GM19395 (cell line): Measurements from ENCODE around the gene CBX7.

Source experiments
- ATAC-seq: cut with Tn5 transposase; IDR thresholded peaks from one replicate; pipeline ENCODE4 v1.9.1; 2021; ENCODE audit warnings: mild to moderate bottlenecking, moderate library complexity; ENCODE audit not compliant: unreplicated experiment

Gene CBX7

DNA sequence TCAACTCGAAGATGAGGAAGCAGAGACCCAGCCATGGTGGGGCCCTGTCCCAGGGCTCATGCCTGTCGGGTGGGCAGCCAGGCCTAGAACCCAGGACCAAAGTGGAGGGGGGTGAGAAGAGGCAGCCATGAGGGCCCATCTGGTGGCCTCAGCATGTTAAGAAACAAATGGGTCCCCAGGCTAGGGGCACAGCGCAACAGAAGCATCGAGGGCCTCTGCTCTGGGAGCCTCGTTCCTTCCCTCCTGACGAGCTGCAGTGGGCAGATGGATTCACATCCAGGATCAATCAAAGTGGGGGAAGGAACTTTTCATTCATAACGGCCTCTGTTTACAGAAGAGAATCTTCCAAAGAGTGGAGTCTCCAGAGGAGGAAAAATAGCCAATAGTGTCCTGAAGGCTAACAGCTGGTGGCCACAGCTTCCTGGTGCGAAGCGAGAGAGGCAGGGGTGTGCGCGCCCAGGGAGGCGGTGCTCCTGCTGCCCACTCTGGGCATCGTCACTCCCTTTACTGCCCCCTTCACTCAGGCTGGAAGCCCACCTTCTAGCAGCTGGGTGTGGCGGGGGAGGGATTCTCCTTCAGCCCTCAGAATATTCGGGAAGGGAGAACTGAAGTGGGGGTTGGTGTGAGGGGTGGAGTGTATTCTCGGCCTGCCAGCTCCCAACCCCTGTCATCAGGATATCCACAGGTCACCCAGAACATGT lies 4.3 kb downstream of the CBX7 start:
- no peak for ATAC-seq

DNA sequence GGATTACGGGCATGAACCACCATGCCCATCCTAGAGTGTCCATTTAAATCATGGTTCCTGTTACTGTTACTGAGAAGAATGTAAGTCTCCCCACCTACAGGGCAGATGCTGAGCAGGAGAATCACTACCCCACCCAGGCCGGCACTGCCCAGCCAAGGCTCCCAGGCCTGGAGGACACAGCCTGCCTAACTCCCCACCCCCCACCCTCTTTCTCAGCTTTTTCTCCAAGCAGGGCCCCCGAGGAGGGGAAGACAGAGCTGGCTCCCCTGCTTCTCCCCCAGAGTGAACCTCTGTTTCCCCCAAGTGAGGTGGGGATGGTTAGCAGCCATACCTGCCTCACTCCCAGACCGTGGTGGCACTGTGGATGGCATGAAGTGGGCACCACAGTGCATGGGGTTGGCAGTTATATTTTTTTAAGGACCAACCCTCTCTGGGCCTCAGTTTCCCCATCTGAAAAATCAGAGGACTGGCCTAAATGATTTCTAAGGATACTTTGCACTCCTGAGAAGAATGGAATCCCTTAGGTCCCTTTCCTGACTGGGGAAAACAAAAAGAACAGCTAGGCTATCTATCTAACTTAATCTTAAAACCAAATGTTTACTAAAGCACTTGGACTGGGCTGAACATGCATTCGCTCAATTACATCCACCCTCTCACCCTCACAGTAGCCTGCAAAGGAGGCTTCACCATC lies 5.0 kb downstream of the CBX7 start:
- ATAC-seq: no peak

DNA sequence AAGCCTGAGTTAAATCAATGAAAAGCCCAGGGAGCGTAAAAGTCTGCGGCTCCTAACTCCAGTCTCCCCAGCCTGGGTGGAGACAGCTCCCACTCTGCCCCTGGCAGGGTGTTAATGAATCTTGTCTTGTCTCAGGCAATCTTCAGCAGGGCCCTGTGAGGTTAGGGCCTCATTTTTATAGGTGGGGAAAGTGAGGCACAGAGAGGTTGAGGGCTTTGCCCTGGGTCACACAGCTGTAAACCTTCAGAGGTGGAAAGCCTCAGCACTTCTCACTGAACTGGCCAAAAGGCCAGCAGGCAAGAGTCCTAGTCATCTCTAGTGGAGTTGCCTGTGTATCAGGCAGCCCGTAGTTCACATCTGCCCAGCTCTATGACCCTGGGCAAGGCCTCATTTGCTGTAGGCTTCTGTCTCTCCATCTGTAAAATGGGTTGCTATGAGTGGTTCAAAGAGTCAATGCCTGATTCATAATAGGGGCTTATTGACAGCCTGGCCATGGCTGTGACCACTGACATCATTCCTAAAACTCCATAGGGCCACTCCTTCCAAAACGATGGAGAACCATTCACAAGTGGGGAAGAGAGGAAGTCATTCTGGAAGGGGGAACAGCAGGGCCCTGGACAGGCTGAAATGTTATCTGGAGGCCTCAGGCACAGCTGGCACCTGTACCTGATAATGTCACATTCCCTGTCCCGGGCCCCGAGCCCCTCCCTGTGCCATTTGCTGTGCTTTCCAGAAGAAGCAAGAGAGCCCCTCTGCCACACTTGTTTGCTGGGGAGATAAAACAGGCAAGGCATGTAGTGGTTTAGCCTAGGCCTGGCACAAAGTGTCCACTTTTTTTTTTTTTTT lies 6.0 kb downstream of the CBX7 start:
- no peak for ATAC-seq

DNA sequence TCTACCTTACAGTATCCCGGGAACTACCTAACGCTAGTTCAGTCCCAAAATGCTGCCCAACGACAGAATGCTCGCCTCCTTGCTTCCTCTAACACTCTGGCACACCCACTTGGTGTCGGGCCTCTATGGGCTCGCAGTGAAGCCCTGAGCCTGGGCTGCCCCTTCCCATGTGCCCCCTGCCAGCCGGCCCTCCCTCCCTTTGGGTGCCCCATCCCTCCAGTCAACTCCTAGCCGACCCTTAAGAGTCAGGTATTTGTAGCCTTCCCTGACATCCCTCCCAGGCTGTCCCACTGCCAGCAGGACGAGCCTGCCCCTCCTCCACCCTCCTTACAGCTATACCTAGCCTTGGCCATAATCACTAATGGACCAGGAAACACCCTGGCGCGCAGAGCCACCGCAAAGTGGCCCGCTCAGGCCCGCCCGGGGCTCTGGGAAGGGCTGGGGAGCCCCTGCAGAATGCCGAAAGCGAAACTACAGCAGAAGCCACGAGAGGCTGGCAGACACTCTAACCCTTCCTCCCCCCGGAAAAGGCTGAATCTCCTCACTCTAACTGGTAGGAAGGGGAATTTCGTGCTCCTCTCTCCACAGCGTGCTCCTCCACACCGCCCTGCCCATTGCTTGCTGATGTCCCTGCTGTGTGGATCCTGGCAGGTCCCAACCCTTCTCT lies 8.2 kb downstream of the CBX7 start:
- peak; percentile 46 for ATAC-seq

DNA sequence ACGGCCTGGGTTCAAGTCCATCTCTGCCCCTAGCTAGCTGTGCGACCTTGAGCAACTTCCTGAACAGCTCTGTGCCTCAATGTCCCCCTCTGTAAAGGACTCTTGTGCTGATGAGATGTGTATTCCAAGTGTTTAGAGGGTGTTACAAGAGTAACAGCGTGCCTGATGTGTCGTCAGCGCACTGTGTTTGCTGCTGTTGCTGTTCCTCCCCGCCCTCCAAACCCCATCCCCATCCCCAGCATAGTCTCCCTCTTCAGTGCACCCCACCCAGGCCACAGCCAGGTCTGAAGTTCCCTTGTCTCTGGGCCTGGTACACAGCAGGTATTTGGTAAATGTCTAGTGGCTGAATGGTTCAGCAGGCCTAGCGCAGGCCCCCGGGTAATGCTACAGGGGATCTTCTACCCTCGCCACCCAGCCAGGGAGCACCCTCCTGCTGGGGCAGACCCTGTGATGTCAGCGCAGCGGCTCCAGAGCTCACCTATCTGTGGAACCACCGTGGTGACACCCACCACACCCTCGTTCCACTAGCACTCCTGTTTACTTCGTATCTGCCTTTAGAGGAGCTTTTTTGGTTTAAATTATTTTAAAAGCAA lies 10.3 kb downstream of the CBX7 start:
- ATAC-seq: no peak

DNA sequence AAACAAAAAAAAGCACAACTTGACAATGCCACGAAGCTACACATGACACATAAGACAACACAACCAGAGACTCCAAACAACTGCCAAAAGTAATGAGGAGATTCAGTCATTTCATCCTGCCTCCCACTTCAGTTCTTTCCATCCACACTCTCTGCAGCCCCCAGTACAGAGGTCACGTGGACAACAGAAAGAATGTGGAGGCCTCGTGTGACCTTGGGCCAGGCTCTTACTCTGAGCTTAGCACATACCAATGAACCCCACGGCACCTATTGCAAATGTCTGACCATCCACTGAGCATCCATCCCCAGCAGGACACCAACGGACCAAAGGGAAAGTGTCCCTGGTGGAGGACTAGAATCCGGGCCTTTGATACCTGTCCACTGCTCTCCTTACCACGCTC lies 12.5 kb downstream of the CBX7 start:
- ATAC-seq: no peak

DNA sequence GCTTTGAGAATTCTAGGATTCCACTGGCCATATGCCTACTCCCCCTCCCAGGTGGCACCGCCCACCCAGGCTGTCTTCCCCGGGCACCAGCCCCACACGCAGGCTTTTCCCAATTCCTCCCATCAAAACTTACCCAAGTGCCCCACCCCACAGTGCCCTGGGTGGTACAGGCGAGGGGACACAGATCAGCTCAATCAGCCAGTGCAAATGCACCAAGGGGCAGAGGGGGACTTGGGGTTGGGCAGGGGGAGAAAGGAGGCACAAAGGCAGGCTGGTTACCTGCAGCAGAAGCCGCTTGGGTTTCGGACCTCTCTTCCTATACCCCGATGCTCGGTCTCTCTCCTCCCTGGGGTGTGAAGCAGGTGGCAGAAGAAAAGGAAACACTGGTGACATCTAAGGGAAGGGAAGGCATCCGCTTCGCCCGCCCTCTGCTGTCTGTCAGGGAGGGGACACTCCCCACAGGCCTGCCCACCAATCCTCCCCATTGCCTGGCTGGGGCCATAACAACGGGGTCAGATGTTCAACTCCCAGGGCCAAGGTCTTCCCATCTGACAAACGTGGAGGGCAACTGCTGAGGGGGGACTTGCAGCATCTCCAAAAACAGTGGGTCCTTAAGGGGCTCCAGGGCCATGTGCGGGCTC lies 14.0 kb downstream of the CBX7 start:
- ATAC-seq: no peak

DNA sequence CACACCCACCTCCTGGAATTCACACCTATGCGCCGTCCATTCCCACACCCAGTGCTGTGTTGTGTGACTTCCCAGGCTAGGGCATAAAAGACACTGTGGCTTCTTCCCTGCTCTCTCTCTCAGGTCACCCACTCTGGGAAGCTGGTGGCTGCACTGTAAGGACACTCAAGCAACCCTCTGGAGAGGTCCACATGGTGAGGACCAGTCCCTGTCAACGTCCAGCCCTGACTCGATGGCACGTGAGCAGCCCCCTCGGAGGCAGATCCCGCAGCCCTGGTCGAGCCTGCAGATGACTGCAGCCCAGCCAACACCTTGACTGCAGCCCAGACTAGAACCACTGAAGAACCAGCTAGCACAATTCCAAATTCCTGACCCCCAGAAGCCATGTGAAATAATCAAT lies 16.2 kb downstream of the CBX7 start:
- no peak for ATAC-seq

DNA sequence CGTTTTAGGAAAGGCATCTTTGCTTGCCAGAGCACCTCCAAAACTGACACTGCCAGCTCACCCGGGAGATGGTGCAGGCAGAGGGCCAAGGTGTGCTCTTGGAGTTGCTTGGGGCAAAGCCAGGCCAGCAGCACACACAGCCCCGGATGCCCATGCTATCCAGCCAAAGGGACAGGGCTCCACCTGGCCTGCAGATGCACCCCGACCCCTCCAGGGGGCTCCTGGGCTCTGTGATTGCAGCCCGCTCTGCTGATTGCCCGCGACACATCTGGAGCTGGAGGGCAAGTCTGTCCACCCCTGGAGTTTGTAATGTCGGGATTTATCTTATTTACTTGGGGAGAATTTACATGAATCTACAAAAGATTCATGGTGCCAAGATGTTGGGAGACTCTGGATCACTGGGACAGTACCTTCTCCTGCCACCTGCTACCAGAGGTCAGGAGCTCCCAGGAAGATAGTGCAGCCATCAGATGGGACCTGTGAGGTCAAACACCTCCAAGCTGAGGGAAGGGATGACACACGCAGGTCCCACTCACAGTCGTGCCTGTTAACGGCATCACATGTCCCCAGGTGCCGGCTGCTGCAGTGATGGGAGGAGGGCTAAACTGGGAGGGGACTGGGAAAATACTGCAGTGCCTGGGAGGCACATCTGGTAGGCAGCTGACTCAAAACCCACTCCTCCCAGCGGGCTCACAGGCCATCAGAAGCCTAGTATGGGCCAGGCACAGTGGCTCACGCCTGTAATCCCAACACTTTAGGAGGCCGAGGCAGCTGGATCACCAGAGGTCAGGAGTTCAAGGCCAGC lies 17.2 kb downstream of the CBX7 start:
- no peak for ATAC-seq

DNA sequence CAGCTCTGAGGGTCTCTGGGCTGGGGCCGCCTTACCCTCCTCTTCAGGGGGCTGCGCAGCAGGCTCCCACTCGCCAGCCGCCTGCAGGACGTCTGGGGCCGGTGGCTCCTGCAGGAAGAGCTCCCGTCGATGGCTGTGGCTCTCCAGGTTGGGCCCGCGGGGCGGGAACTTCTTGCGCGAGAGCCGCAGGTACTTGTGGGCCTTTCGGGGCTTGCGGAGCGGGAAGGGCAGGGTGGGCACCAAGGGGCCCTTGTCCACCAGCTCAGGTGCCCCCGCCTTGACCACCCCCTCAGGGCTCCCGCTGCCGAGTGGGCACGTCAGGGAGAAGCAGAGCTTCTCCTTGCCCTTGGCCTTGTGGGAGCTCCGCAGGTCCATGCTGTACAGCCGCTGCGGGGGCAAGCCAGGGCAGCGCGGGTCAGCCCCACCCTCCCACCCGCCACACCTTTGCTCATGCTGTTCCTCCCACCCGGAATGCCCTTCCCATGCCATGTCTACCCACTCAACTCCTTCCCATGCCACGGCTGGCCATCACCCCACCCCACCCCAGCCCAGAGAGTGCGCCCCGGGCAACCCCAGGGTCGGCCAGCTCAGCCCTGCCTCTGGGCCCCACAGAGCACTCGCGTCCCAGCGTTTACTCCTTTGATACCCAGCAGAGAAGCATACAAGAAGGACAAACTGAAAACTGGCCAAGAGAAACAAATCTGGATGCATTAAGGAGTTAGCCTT lies 18.0 kb downstream of the CBX7 start:
- ATAC-seq: no peak

DNA sequence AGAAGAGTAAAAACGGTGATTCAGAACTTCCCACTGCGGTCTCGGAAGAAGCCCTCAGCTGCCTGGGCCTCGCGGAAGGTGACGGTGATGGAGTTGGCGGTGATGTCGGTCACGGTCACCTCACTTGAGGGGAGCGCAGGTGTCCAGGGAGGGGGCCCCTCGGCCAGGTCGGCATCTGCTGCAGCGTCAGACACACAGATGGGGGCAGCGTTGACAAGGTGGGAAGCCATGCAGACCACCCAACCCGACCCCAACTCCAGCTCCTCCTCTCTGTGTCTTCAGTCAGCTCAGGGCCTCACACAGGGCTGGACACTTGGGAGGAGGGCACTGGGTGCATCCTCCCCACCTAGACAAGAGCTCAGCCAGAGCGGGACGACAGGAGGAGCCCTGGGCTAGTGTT lies 18.6 kb downstream of the CBX7 start:
- ATAC-seq: no peak

DNA sequence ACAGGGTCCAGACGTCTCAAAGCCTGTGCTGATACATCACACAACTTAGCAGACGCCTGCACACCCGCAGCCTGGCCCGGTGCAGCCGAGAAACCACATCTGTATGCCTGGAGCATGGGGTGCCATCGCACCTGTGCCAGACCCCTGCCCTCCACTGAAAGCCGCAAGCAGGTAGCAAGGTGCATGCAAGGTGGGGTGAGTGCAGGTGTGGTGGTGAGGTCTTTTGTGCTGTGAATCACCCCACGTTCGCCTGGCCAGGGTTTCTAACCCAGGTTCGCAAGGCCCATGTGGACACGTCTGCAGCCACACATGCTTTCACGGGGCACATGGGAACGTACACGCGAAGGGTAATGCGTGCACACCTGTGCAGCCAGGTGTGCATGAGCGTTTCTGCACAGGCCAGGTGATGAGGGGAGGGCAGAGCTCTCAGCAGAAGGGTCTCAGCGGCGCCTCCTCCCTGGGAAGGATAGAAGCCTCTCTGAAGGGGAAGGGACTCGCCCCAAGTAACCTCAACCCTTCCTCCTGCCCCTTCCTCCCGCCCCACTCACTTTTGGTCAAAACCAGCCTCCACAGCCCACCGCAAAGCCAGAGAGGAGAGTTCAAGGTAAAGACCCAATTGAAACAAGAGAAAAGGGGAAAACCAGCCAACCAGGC lies 19.5 kb downstream of the CBX7 start:
- ATAC-seq: no peak

DNA sequence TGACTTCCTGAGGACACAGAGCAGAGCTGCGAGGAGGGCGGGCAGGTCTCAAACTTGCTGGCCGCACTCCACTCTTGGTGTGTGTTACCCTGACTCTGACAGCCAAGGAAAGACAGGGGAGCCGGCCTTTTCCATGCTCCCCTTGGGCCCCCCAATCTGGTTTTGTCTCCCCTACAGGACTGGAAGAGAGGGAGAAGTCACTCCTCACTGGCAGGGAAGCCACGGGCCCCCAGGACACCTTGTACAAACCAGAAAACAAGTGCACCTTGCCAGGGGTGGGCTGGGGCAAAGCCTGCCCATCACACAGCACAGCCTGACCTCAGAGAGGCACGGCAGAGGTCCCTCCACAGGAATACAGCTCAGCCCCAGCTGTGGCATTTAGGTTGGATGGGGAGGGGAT lies 20.2 kb downstream of the CBX7 start:
- no peak for ATAC-seq

DNA sequence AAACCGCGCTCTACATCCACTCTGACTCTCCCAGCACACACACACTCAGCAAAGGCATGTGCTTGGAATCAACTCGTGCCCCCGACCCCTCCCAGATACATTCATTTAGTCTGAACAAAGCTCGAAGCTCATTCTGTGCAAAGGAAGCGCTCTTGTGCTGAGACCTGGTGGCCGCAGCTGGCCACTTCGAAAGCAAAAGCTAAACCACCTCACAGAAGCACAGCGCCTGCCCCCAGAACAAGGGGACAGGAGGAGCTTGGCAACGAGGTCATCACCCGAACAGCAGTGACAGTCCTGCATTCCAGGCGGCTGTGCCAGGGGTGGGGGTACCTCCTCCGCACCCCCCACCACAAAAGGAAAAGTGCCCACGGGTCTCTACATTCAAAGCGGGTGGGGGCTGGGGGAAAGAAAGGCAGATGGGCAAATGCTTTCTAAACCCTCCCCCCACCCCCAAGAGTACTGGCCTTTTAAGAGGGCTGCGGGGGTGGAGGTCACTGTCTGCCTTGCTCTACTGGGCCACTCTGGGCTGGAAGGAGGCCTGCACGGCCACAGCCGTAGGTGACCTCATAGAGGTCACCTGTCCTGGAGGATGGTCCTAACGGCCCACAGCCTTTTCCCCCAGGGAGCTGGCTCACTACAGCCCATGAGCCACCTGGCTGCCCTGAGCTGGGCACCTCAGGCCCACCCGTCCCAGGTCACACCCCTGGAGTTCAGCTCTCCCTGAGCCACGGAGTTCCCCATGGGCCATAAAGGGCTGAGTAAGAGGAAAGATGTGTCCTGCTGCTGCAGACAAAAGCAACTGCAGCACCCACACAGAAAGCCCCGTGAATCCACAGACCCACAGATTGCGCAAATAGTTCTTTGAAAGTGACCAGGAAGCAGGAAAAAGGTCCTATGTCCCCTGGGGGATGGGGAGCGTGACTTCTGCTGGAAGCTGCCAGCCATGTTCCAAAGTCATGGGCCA lies 21.3 kb downstream of the CBX7 start:
- ATAC-seq: no peak

DNA sequence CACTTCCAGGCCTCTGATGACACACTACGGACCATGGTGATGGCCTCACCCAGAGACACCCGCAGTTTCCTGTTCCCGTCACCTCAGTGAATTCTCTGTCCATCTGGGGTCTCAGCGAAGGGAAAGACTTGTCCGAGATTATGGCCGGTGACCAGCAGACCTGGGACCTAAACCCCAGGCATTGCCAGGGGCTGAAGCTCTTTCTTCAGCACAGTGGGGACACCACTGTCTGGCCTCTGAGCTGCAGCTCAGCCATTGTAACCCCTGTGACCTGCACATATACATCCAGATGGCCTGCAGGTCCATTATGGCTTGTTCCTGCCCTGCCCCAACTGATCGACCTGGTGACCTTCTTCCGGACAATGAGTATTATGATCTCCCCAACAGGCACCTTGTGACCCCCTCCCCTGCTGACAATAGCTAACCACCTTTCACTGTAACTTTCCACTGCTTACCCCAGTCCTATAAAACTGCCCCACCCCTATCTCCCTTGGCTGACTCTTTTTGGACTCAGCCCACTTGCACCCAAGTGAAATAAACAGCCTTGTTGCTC lies 22.3 kb downstream of the CBX7 start:
- ATAC-seq: no peak

DNA sequence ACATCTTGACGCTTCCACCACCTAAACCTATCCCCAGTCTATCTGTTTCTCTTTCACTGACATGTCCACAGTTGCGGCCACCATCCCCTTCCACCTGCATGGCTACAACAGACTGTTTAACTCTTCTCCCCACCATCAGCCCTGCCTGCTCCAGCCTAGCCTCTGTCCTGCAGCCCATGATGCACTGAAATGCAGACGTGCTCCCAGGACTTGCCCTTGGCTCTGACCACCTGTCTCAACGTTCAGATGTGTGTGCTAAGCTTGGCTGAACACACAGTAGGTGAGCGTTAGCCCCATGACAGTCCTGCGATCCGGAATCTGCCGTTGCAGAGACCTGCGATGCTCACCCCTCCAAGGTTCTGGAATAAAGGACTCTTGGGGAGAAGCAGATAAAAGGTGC lies 22.7 kb downstream of the CBX7 start:
- no peak for ATAC-seq

DNA sequence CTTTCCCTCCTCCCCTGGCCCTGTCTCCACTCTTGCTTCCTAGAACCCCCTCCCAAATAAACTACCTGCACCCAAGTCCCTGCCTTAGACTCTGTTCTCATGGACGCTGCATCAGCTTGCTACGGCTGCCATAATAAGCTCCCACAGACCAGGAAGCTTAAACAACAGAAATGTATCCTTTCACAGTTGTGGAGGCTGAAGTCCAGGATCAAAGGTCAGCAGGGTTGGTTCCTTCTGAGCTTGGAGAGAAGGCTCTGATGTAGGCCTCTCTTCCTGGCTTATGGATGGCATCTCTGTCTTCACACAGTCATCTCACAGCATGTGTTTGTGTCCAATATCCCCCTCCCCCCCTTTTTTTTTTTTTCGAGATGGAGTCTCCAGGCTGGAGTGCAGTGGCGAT lies 23.4 kb downstream of the CBX7 start:
- ATAC-seq: no peak
